GM23248 (cell line): ENCODE data around the gene ADGRL2.

Experiments used
- EZH2 ChIP-seq: fragments of 200-600 bp; sonication (generic); IDR thresholded peaks from 2 replicates; pipeline ENCODE4 v1.6.1; 2018; ENCODE audit warnings: antibody characterized with exemption, mild to moderate bottlenecking; ENCODE audit not compliant: insufficient read depth, poor library complexity, severe bottlenecking
- EZH2phosphoT487 ChIP-seq: fragments of 200-600 bp; sonication (generic); IDR thresholded peaks from 2 replicates; pipeline ENCODE4 v1.6.1; 2018; ENCODE audit warnings: antibody characterized with exemption, moderate library complexity, mild to moderate bottlenecking, low read depth; ENCODE audit not compliant: insufficient read depth

DNA sequence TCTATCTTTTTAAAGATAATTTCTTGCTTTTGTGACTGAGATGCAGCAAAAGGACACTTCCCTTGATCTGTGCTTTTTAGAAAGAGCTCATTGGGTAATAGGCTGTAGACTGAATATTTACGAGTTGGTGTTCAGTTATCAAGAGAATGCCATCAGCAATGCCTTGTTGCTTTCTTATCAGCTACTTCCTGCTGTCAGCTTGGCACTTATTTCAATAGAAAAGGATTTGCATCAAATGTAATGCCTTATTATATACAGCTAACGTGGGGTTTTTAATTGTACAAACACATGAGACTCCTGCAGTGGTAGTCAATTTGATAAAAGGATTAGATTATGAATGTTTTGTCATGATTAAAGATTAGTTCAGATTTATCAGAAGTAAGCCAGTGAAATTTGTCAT, 122.2 kb downstream of the ADGRL2 start:
- TF ChIP-seq EZH2 (no peak), EZH2phosphoT487 (no peak)
